HCT116 (cell line): ENCODE data around the gene NIT2. TPM values are rescaled to one million over a fixed set of nuclear protein-coding genes. Genes with fewer than 3 reads are reported as not detected.

Experiments
- ATAC-seq: fragments of 200-7000 bp; cut with Tn5 transposase; 2 replicates; pipeline ENCODE4 v1.9.1; 2020; ENCODE audit warnings: mild to moderate bottlenecking, moderate library complexity
- BruUV-seq: library from RNA; stranded (reverse); fragments of 400-500 nt; replicated peaks from 2 replicates; lab custom pipeline; 2021; lab: Mats Ljungman, UMichigan
- CTCF ChIA-PET: fragments of 300-600 bp; sonication (Branson Sonifier 250); formaldehyde crosslinking; loops from one replicate; lab custom pipeline; 2021; ENCODE audit warnings: antibody characterized with exemption; lab: Charles Lee
- POLR2A ChIA-PET: fragments of 300-600, 350-600 bp; sonication (Branson Sonifier 250); formaldehyde crosslinking; loops from one replicate; lab custom pipeline; 2021; ENCODE audit warnings: antibody characterized with exemption; lab: Charles Lee
- RAD21 ChIA-PET, 2 experiments: fragments of 300-600 bp; sonication (Branson Sonifier 250); formaldehyde crosslinking; loops; one replicate each; lab custom pipeline; 2023; ENCODE audit warnings: low total read pairs in 2 of 2; ENCODE audit not compliant: uncharacterized antibody in 2 of 2, unreplicated experiment in 2 of 2, low non-redundant PET in 1 of 2; lab: Charles Lee
- DNase-seq: peaks from one replicate; pipeline ENCODE4 v3.0.0-alpha.2; 2010; ENCODE audit warnings: low read depth, low spot score
- H2AFZ ChIP-seq: fragments of 200-600 bp; shearing (Covaris generic), sonication (generic); 2 replicates; pipeline ENCODE4 v1.6.1; 2017; ENCODE audit warnings: low read depth, mixed run types, mixed read lengths, antibody characterized with exemption, low read length; ENCODE audit not compliant: poor library complexity, severe bottlenecking
- H3K27ac ChIP-seq: 2 replicates; pipeline ENCODE4 v1.5.1; 2012; ENCODE audit warnings: low read depth, low read length
- H3K27me3 ChIP-seq: fragments of 200-600 bp; sonication (generic); 2 replicates; pipeline ENCODE4 v1.6.1; 2016; ENCODE audit warnings: mixed run types, low read length, mixed read lengths; ENCODE audit not compliant: insufficient read depth
- H3K36me3 ChIP-seq, 2 experiments: fragments of 200-500 bp in 1 of 2; fragments of 200-600 bp in 1 of 2; sonication (Bioruptor generic) in 1 of 2; sonication (generic) in 1 of 2; 2 replicates each; pipeline versions ENCODE4 v1.5.1 to v1.6.1; 2014 to 2016; ENCODE audit warnings: low read length in 2 of 2, inconsistent platforms in 1 of 2, mixed read lengths in 1 of 2, mixed run types in 1 of 2; ENCODE audit not compliant: insufficient read depth in 2 of 2, control insufficient read depth in 1 of 2
- H3K4me1 ChIP-seq, 2 experiments: fragments of 200-600 bp in 1 of 2; sonication (generic) in 1 of 2; 2 replicates each; pipeline versions ENCODE4 v1.5.1 to v1.6.1; 2012 to 2017; ENCODE audit warnings: low read length in 2 of 2, inconsistent platforms in 1 of 2, mild to moderate bottlenecking in 1 of 2, mixed read lengths in 1 of 2, mixed run types in 1 of 2, moderate library complexity in 1 of 2; ENCODE audit not compliant: insufficient read depth in 2 of 2, control insufficient read depth in 1 of 2
- H3K4me2 ChIP-seq: fragments of 200-600 bp; sonication (generic); 2 replicates; pipeline ENCODE4 v1.6.1; 2017; ENCODE audit warnings: mixed run types, low read length, mixed read lengths
- H3K4me3 ChIP-seq, 2 experiments: fragments of 200-600 bp in 1 of 2; sonication (generic) in 1 of 2; replicated peaks in 1 of 2; 2 replicates each; pipeline ENCODE4 v1.5.1; 2011 to 2016; ENCODE audit warnings: low read length in 2 of 2, control low read depth in 1 of 2, low read depth in 1 of 2, mild to moderate bottlenecking in 1 of 2, mixed read lengths in 1 of 2, mixed run types in 1 of 2
- H3K79me2 ChIP-seq: fragments of 200-600 bp; sonication (generic); 2 replicates; pipeline ENCODE4 v1.6.1; 2017; ENCODE audit warnings: mild to moderate bottlenecking, mixed run types, low read length, moderate library complexity, mixed read lengths; ENCODE audit not compliant: insufficient read depth
- H3K9ac ChIP-seq: fragments of 200-600 bp; sonication (generic); 2 replicates; pipeline ENCODE4 v1.6.1; 2016; ENCODE audit warnings: low read length, mixed read lengths
- H3K9me2 ChIP-seq: fragments of 200-600 bp; sonication (generic), shearing (Covaris generic); 2 replicates; pipeline ENCODE4 v1.6.1; 2017; ENCODE audit warnings: mixed run types, mild to moderate bottlenecking, moderate library complexity; ENCODE audit not compliant: insufficient read depth
- H3K9me3 ChIP-seq, 2 experiments: fragments of 200-500 bp in 1 of 2; fragments of 200-600 bp in 1 of 2; sonication (Bioruptor generic) in 1 of 2; sonication (generic) in 1 of 2; 2 replicates each; pipeline ENCODE4 v1.6.1; 2014 to 2017; ENCODE audit warnings: low read length in 2 of 2, mixed read lengths in 2 of 2, inconsistent platforms in 1 of 2, low read depth in 1 of 2, mild to moderate bottlenecking in 1 of 2, mixed run types in 1 of 2, moderate library complexity in 1 of 2; ENCODE audit not compliant: control insufficient read depth in 1 of 2, insufficient read depth in 1 of 2
- H4K20me1 ChIP-seq: fragments of 200-600 bp; sonication (generic), shearing (Covaris generic); 2 replicates; pipeline ENCODE4 v1.6.1; 2017; ENCODE audit warnings: mixed run types, mild to moderate bottlenecking, moderate library complexity; ENCODE audit not compliant: insufficient read depth
- CBX3 ChIP-seq: IDR thresholded peaks from 2 replicates; pipeline ENCODE4 v1.6.1; 2012; ENCODE audit warnings: low read depth
- ELF1 ChIP-seq: IDR thresholded peaks from 2 replicates; pipeline ENCODE4 v1.6.1; 2012; ENCODE audit warnings: low read depth, borderline replicate concordance
- EZH2 ChIP-seq: fragments of 200-600 bp; sonication (generic); IDR thresholded peaks from 2 replicates; pipeline ENCODE4 v1.6.1; 2017; ENCODE audit warnings: antibody characterized with exemption, mixed run types
- POLR2A ChIP-seq: IDR thresholded peaks from 2 replicates; pipeline ENCODE4 v1.7.0; 2011; ENCODE audit warnings: borderline replicate concordance; ENCODE audit not compliant: insufficient read depth, insufficient read length; ENCODE audit errors: extremely low read depth
- POLR2AphosphoS5 ChIP-seq: IDR thresholded peaks from 2 replicates; pipeline ENCODE4 v1.6.1; 2011; ENCODE audit warnings: mild to moderate bottlenecking, low read depth, low read length, moderate library complexity
- SRF ChIP-seq: IDR thresholded peaks from 2 replicates; pipeline ENCODE4 v1.6.1; 2012; ENCODE audit warnings: low read depth
- YY1 ChIP-seq: IDR thresholded peaks from 2 replicates; pipeline ENCODE4 v1.6.1; 2011; ENCODE audit warnings: low read length, low read depth, moderate library complexity, mild to moderate bottlenecking; ENCODE audit not compliant: insufficient replicate concordance; ENCODE audit errors: extremely low read depth
- ZFX ChIP-seq: fragments of 450-650 bp; IDR thresholded peaks from 2 replicates; pipeline ENCODE4 v1.6.1; 2017
- intact Hi-C: fragments of 100-400 bp; cut with micrococcal nuclease; formaldehyde crosslinking; loops from 2 replicates; pipeline ENCODE4 v1.10.0; 2022
- total RNA-seq: library from RNA; stranded (reverse); gene quantifications from one replicate; pipeline ENCODE4 v1.2.1, GENCODE V29; 2021; ENCODE audit not compliant: unreplicated experiment
- TF ChIP-seq, protein P1 (sequence below): IDR thresholded peaks from 2 replicates; pipeline ENCODE4 v1.6.1; 2012; ENCODE audit warnings: low read depth
- TF ChIP-seq, protein P2 (sequence below): IDR thresholded peaks from 2 replicates; pipeline ENCODE4 v1.6.1; 2012

Gene NIT2
- total RNA-seq, 1 experiment from 2014 or later = 44.7 TPM

DNA sequence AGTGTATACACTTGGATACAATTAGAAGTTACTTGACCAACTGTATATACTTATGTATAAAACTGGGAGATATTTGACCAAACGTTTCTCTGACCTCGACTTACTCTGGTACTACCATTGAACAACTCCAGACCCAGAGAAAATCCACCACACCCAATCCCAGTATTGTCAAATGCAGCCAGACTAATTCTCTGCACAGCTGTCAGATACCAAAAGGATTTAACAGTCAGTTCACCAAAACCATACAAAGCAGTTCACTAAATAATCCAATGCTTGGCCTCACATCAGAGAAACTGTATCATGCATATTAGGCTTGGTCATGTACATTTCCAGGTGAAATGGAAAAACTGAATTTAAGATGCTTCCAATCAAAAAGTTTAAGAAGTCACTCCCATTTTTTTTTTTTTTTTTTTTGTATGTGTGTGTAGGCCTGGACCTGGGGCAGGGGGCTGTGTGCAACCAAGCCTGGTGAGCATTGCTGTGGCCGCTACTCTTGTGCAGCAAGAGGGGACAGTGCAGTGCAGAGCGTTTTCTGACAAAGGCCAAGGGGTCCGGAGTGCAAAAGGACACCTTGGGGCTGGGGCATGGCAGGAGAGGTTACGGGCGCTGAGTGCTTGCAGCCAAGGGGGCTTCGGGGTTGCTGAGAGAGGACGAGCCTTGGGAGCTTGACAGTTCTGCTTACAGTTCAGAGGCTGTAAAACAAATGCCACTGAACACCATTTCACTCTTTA, 64.9 kb downstream of the NIT2 start:
- H3K4me2 ChIP-seq = peak overlapping the region; percentile 91
- ATAC-seq = no peak
- H3K36me3 ChIP-seq = no peaks in the 10 kb centered on the region
- H3K4me1 ChIP-seq = peaks cover 14 to 24% of the 10 kb centered on the region in 2 experiments
- TF ChIP-seq, protein P1, sequence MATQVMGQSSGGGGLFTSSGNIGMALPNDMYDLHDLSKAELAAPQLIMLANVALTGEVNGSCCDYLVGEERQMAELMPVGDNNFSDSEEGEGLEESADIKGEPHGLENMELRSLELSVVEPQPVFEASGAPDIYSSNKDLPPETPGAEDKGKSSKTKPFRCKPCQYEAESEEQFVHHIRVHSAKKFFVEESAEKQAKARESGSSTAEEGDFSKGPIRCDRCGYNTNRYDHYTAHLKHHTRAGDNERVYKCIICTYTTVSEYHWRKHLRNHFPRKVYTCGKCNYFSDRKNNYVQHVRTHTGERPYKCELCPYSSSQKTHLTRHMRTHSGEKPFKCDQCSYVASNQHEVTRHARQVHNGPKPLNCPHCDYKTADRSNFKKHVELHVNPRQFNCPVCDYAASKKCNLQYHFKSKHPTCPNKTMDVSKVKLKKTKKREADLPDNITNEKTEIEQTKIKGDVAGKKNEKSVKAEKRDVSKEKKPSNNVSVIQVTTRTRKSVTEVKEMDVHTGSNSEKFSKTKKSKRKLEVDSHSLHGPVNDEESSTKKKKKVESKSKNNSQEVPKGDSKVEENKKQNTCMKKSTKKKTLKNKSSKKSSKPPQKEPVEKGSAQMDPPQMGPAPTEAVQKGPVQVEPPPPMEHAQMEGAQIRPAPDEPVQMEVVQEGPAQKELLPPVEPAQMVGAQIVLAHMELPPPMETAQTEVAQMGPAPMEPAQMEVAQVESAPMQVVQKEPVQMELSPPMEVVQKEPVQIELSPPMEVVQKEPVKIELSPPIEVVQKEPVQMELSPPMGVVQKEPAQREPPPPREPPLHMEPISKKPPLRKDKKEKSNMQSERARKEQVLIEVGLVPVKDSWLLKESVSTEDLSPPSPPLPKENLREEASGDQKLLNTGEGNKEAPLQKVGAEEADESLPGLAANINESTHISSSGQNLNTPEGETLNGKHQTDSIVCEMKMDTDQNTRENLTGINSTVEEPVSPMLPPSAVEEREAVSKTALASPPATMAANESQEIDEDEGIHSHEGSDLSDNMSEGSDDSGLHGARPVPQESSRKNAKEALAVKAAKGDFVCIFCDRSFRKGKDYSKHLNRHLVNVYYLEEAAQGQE = no peak
- no peak for TF ChIP-seq POLR2A
- TF ChIP-seq, all 23 proteins: peak for 0
- Histone ChIP-seq H3K27me3 (no peaks in the 10 kb centered on the region), H3K27ac (no peak overlapping the region), H2AFZ (no peak overlapping the region), H3K4me3 (peak overlapping the region; percentile 72 to 93), H3K9ac (peak overlapping the region; percentile 74), H3K9me2 (no peaks in the 10 kb centered on the region), H3K79me2 (peaks cover 65% of the 10 kb centered on the region), H3K9me3 (no peaks in the 10 kb centered on the region), H4K20me1 (0 out of 2 replicates have a peak, but pooled peaks cover 3% of the 10 kb centered on the region)
- TSS peak; percentile 46 for BruUV-seq
- intact Hi-C loops = no loop called here
- DNase-seq = no peak
- ChIA-PET RAD21 (no interaction called here), CTCF (no interaction called here), POLR2A (no interaction called here)

DNA sequence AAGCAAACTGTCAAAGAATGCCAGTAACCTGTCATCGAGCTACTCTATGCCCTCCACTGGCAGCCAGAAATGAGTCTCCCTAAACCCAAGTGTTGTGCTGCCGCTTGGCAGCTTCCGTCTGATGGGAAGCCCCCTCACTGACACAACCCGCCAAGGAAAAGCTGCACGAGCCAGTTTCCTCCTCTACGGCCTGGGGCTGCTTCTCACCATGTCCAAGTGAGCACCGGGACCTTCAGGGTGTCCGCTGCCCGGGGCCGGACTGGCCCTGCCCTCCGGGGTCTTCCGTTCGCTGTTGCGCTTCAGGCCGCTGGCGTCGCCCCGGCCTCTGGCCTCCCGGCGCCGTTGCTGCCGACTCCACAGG, 65.8 kb downstream of the NIT2 start:
- H4K20me1 ChIP-seq = 0 out of 2 replicates have a peak, but pooled peaks cover 3% of the 10 kb centered on the region
- ChIA-PET RAD21 (no interaction called here), CTCF (no interaction called here), POLR2A (interaction anchor here (1.2 kb wide), 1 partner anchor 17 kb away, joined by 3 read pairs; no protein-coding TSS in a partner anchor)
- H3K4me3 ChIP-seq = peak overlapping the region; percentile 72 to 93
- no TSS peak for BruUV-seq
- H3K36me3 ChIP-seq = no peaks in the 10 kb centered on the region
- peak overlapping the region; percentile 78 for H3K27ac ChIP-seq
- no peak for TF ChIP-seq SRF
- TF ChIP-seq ELF1 = no peak
- no peak for TF ChIP-seq YY1
- TF ChIP-seq EZH2 = no peak
- no peak for TF ChIP-seq CBX3
- TF ChIP-seq, protein P2, sequence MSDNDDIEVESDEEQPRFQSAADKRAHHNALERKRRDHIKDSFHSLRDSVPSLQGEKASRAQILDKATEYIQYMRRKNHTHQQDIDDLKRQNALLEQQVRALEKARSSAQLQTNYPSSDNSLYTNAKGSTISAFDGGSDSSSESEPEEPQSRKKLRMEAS = no peak
- TF ChIP-seq ZFX = no peak; the same call in 1 of the 2 replicates
- no peak for TF ChIP-seq POLR2AphosphoS5
- no peaks in the 10 kb centered on the region for H3K27me3 ChIP-seq
- H3K9me3 ChIP-seq = no peaks in the 10 kb centered on the region
- H3K79me2 ChIP-seq = peaks cover 56% of the 10 kb centered on the region
- peak overlapping the region; percentile 91 for H3K4me2 ChIP-seq
- intact Hi-C loops = no loop called here
- DNase-seq (no peak), ATAC-seq (peak; percentile 23)
- no peaks in the 10 kb centered on the region for H3K9me2 ChIP-seq
- peak overlapping the region; percentile 74 for H3K9ac ChIP-seq
- peaks cover 14 to 24% of the 10 kb centered on the region in 2 experiments for H3K4me1 ChIP-seq
- H2AFZ ChIP-seq = no peak overlapping the region
